Measurements from ENCODE around the gene STON2. TPM values are rescaled to one million over a fixed set of nuclear protein-coding genes. Genes with fewer than 3 reads are reported as not detected.

The STON2 gene
- total and polyA plus RNA-seq, 4 experiments from 2014 or later, result not detected

DNA sequence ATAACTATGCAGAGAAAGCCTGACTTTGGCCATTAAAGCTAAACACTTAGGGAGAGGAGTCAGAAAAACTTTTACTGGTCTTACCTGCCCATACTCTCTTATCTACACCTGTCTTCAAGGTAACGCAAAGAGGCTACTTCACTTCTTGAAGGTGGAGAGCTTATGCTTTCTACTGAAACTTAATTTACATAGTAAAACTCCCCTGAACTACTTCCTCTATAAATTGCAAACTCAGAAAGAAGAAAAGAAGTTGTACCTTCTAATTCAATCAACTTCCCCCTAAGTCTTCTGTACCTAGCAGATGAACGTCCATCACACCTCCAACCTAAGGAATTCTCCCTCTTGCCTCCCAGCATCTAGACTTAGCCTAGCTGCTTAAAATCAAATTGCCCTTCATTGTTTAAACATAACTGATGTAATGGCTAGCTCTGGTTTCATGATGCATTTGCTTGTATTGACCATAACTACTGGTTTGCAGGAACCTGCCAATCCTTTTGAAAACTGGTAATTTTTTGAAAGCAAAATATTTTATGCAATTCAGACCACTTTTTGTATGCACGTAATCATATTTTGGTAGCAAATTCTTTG is 87.7 kb downstream of the STON2 start:
- H3K9me3 ChIP-seq (ENCODE audit: control insufficient read depth in 1 of 2, low read length in 2 of 2), result no peaks in the 10 kb centered on the region
- H3K36me3 ChIP-seq (ENCODE audit: insufficient read depth, low read length), result no peaks in the 10 kb centered on the region
- Mint-ChIP-seq H3K27ac (no peak overlapping the region), H3K9me3 (no peaks in the 10 kb centered on the region), H3K36me3 (no peaks in the 10 kb centered on the region), H3K4me1 (no peaks in the 10 kb centered on the region), H3K27me3 (peaks cover 3 to 5% of the 10 kb centered on the region in 2 donors), H3K4me3 (no peak overlapping the region)
- no peak overlapping the region for H3K27ac ChIP-seq (ENCODE audit: low read depth, low read length)
- CTCF ChIA-PET (ENCODE audit: partially characterized antibody), result no interaction called here
- H3K4me3 ChIP-seq (ENCODE audit: low read length in 2 of 2), result no peak overlapping the region
- DNase-seq, result no peak
- POLR2A ChIA-PET (ENCODE audit: partially characterized antibody), result no interaction called here
- intact Hi-C loops (cut with micrococcal nuclease), result no loop called here
- no peaks in the 10 kb centered on the region for H3K27me3 ChIP-seq (ENCODE audit: insufficient read depth, low read length)
- no peaks in the 10 kb centered on the region for H3K4me1 ChIP-seq (ENCODE audit: insufficient read depth, low read length)

DNA sequence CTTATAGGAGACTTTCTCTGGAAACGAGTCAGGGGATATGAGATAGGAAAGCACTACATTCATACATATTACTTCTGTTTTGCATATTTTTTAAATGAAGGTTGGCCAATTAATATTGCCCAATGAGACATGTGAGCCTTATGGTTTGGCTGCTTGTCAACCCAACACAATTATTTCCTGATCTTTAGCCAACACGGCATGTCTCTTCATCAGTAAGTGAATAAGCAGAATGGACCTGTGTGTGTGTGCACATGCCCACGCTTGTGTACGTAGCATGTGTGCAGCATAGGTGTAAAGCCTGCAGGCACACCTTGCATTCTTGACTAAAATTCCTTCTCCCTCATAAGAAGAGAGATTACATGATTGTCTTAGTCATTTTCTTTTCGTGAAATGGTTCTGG is 88.3 kb downstream of the STON2 start:
- Mint-ChIP-seq H3K36me3 (no peaks in the 10 kb centered on the region), H3K27ac (no peak overlapping the region), H3K4me3 (no peak overlapping the region), H3K9me3 (no peaks in the 10 kb centered on the region), H3K27me3 (peaks cover 3 to 5% of the 10 kb centered on the region in 2 donors), H3K4me1 (no peaks in the 10 kb centered on the region)
- no peaks in the 10 kb centered on the region for H3K4me1 ChIP-seq (ENCODE audit: insufficient read depth, low read length)
- intact Hi-C loops (cut with micrococcal nuclease), result no loop called here
- no peak for DNase-seq
- H3K27me3 ChIP-seq (ENCODE audit: insufficient read depth, low read length), result no peaks in the 10 kb centered on the region
- H3K36me3 ChIP-seq (ENCODE audit: insufficient read depth, low read length), result no peaks in the 10 kb centered on the region
- H3K4me3 ChIP-seq (ENCODE audit: low read length in 2 of 2), result no peak overlapping the region
- no peak overlapping the region for H3K27ac ChIP-seq (ENCODE audit: low read depth, low read length)
- ChIA-PET POLR2A (ENCODE audit: partially characterized antibody) (no interaction called here), CTCF (ENCODE audit: partially characterized antibody) (no interaction called here)
- no peaks in the 10 kb centered on the region for H3K9me3 ChIP-seq (ENCODE audit: control insufficient read depth in 1 of 2, low read length in 2 of 2)

DNA sequence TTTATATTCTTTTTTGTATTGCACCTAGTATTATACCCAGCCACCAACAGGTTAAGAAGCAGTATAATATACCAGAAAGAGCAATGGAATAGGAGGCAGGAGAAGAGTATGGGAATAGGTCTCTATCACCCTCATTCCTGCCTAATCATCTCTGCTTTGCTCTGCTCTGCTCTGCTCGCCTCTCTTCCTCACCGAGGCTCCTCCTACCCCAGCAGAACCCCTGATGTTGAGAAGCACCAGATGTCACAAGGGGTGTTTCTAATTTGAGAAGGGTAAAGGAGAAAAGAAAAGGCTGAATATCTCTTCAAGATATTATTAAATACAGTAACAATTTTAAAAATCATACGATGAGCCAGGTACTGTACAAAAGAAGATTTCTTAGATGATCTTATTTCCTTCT is 89.0 kb downstream of the STON2 start:
- ChIA-PET POLR2A (ENCODE audit: partially characterized antibody) (no interaction called here), CTCF (ENCODE audit: partially characterized antibody) (no interaction called here)
- H3K36me3 Mint-ChIP-seq, result no peaks in the 10 kb centered on the region

DNA sequence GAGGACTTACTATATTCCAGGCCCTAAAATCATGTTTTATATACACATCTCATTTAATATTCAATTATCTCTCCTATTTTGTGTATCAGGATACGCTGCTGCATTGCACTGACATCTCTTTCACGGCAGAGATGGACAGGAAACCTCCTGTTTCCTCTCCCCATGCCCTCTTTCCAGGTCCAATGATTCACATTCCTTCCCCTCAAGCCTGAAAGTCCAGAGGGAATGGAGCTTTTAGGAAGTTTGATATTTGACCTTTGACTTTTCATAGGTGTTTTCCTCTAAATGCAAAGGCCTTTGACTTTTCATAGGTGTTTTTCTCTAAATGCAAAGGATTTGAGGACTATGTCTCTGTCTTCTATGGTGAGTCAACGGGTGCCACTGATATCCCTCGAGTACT is 89.5 kb downstream of the STON2 start:
- Mint-ChIP-seq H3K36me3 (no peaks in the 10 kb centered on the region), H3K27ac (no peak overlapping the region), H3K4me3 (no peak overlapping the region), H3K4me1 (no peaks in the 10 kb centered on the region), H3K9me3 (no peaks in the 10 kb centered on the region), H3K27me3 (peaks cover 3 to 5% of the 10 kb centered on the region in 2 donors)
- H3K36me3 ChIP-seq (ENCODE audit: insufficient read depth, low read length), result no peaks in the 10 kb centered on the region
- H3K9me3 ChIP-seq (ENCODE audit: control insufficient read depth in 1 of 2, low read length in 2 of 2), result no peaks in the 10 kb centered on the region
- H3K4me1 ChIP-seq (ENCODE audit: insufficient read depth, low read length), result no peaks in the 10 kb centered on the region
- ChIA-PET CTCF (ENCODE audit: partially characterized antibody) (no interaction called here), POLR2A (ENCODE audit: partially characterized antibody) (no interaction called here)
- DNase-seq, result no peak
- no peak overlapping the region for H3K4me3 ChIP-seq (ENCODE audit: low read length in 2 of 2)
- H3K27me3 ChIP-seq (ENCODE audit: insufficient read depth, low read length), result no peaks in the 10 kb centered on the region
- H3K27ac ChIP-seq (ENCODE audit: low read depth, low read length), result no peak overlapping the region
- intact Hi-C loops (cut with micrococcal nuclease), result no loop called here

More for the DNA sequence above, 89.0 kb downstream of the STON2 start:
- H3K27ac ChIP-seq (ENCODE audit: low read depth, low read length), result no peak overlapping the region
- Mint-ChIP-seq H3K4me3 (no peak overlapping the region), H3K9me3 (no peaks in the 10 kb centered on the region), H3K27me3 (peaks cover 3 to 5% of the 10 kb centered on the region in 2 donors), H3K4me1 (no peaks in the 10 kb centered on the region), H3K27ac (no peak overlapping the region)
- no peaks in the 10 kb centered on the region for H3K4me1 ChIP-seq (ENCODE audit: insufficient read depth, low read length)
- no peaks in the 10 kb centered on the region for H3K36me3 ChIP-seq (ENCODE audit: insufficient read depth, low read length)
- H3K9me3 ChIP-seq (ENCODE audit: control insufficient read depth in 1 of 2, low read length in 2 of 2), result no peaks in the 10 kb centered on the region
- no peak for DNase-seq
- no peak overlapping the region for H3K4me3 ChIP-seq (ENCODE audit: low read length in 2 of 2)
- intact Hi-C loops (cut with micrococcal nuclease), result no loop called here
- H3K27me3 ChIP-seq (ENCODE audit: insufficient read depth, low read length), result no peaks in the 10 kb centered on the region

DNA sequence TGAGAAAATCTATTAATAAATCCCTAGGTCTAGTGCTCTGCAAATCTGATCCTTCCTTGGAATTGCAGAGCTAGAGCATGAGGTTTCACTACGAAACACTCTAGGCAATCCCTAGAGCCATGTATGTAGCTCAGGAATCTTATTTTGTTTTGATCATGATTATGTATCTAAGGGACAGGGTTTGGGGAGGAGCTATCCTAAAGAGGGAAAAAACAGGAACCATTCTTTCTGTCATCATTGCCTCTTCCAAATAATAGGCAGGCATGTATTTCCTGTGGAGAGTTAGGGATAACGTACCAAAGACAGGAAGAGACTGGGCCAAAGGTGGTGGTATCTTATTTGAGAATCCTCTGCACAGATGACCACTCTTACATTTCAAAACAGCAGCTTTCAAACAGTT is 90.6 kb downstream of the STON2 start:
- H3K4me3 Mint-ChIP-seq, result no peak overlapping the region
- no peaks in the 10 kb centered on the region for H3K27me3 ChIP-seq (ENCODE audit: insufficient read depth, low read length)
- H3K27me3 Mint-ChIP-seq, result peaks cover 3% of the 10 kb centered on the region in 2 donors
- H3K36me3 Mint-ChIP-seq, result no peaks in the 10 kb centered on the region
- no peaks in the 10 kb centered on the region for H3K36me3 ChIP-seq (ENCODE audit: insufficient read depth, low read length)
- ChIA-PET CTCF (ENCODE audit: partially characterized antibody) (interaction anchor here (0.7 kb wide), 1 partner anchor 516 kb away, joined by 3 read pairs; no protein-coding TSS in a partner anchor), POLR2A (ENCODE audit: partially characterized antibody) (no interaction called here)
- no peak overlapping the region for H3K4me3 ChIP-seq (ENCODE audit: low read length in 2 of 2)
- DNase-seq, result no peak
- H3K4me1 Mint-ChIP-seq, result no peaks in the 10 kb centered on the region
- H3K27ac ChIP-seq (ENCODE audit: low read depth, low read length), result no peak overlapping the region
- H3K27ac Mint-ChIP-seq, result no peak overlapping the region
- H3K9me3 ChIP-seq (ENCODE audit: control insufficient read depth in 1 of 2, low read length in 2 of 2), result no peaks in the 10 kb centered on the region
- H3K9me3 Mint-ChIP-seq, result no peaks in the 10 kb centered on the region
- intact Hi-C loops (cut with micrococcal nuclease), result no loop called here
- H3K4me1 ChIP-seq (ENCODE audit: insufficient read depth, low read length), result no peaks in the 10 kb centered on the region

DNA sequence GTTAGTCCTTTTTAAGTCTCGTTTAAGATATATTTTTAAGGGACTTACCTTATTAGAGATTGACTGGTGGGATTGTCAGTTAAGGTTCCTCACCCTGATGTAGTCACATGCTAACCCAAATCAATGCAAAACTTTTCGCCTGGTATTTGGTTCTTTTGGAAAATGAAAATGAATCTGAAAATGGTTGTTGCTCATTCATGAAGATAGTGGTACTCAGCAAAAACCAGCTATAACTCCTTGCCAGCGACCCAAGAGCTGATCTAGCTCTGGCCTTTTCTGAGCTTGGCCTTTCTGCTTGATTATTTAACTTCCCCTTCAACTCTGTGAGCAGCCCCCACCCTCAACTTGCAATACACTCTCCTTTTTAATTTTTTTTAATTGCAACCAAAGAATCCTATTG is 94.4 kb downstream of the STON2 start:
- Histone ChIP-seq H3K27me3 (ENCODE audit: insufficient read depth, low read length) (no peaks in the 10 kb centered on the region), H3K4me1 (ENCODE audit: insufficient read depth, low read length) (no peaks in the 10 kb centered on the region), H3K9me3 (ENCODE audit: control insufficient read depth in 1 of 2, low read length in 2 of 2) (no peaks in the 10 kb centered on the region), H3K36me3 (ENCODE audit: insufficient read depth, low read length) (no peaks in the 10 kb centered on the region), H3K27ac (ENCODE audit: low read depth, low read length) (no peak overlapping the region), H3K4me3 (ENCODE audit: low read length in 2 of 2) (no peak overlapping the region)
- Mint-ChIP-seq H3K36me3 (no peaks in the 10 kb centered on the region), H3K4me3 (no peak overlapping the region), H3K27me3 (peaks cover 0 to 1% of the 10 kb centered on the region in 2 donors), H3K27ac (no peak overlapping the region), H3K4me1 (peaks cover 0 to 4% (median 0%) of the 10 kb centered on the region in 4 donors), H3K9me3 (no peaks in the 10 kb centered on the region)
- no peak for DNase-seq
- intact Hi-C loops (cut with micrococcal nuclease), result no loop called here
- ChIA-PET POLR2A (ENCODE audit: partially characterized antibody) (no interaction called here), CTCF (ENCODE audit: partially characterized antibody) (no interaction called here)

DNA sequence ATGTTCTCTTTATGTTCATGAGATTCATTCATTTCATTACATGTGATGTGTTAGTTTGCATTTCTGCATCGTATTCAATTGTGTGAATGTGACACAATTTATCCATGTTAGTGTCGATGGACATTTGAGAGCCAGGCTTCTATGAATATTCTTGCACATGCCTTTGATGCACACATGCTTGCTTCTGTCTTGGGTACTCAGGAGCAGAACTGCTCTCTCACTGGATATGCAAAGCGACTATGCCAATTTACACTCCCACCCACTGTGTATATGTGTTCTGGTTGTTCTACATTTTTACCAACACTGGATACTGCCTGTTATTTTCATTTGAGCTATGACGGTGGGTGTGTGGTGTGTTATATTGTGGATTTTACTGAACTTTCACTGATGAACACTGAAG is 95.1 kb downstream of the STON2 start:
- H3K36me3 ChIP-seq (ENCODE audit: insufficient read depth, low read length), result no peaks in the 10 kb centered on the region
- no peak overlapping the region for H3K27ac ChIP-seq (ENCODE audit: low read depth, low read length)
- CTCF ChIA-PET (ENCODE audit: partially characterized antibody), result no interaction called here
- H3K27me3 Mint-ChIP-seq, result no peaks in the 10 kb centered on the region
- no peaks in the 10 kb centered on the region for H3K9me3 ChIP-seq (ENCODE audit: control insufficient read depth in 1 of 2, low read length in 2 of 2)
- no peaks in the 10 kb centered on the region for H3K36me3 Mint-ChIP-seq
- no peaks in the 10 kb centered on the region for H3K27me3 ChIP-seq (ENCODE audit: insufficient read depth, low read length)
- no peak overlapping the region for H3K4me3 Mint-ChIP-seq
- no peaks in the 10 kb centered on the region for H3K4me1 ChIP-seq (ENCODE audit: insufficient read depth, low read length)
- peaks cover 0 to 4% (median 0%) of the 10 kb centered on the region in 4 donors for H3K4me1 Mint-ChIP-seq
- no peak overlapping the region for H3K27ac Mint-ChIP-seq
- no peak overlapping the region for H3K4me3 ChIP-seq (ENCODE audit: low read length in 2 of 2)
- POLR2A ChIA-PET (ENCODE audit: partially characterized antibody), result no interaction called here
- no peaks in the 10 kb centered on the region for H3K9me3 Mint-ChIP-seq
- intact Hi-C loops (cut with micrococcal nuclease), result no loop called here
- DNase-seq, result no peak
